ENCODE data around the gene IPO9.
"Not testable (repeated sequence)": the region's sequence is repeated elsewhere in the genome, so short reads cannot be mapped to it uniquely, and the experiment has no call there.

IPO9 gene

GRCh38 chr1:201889090-201889968, 60.4 kb downstream of the IPO9 start:
- DNase-seq (ENCODE audit: low spot score) = no peak

DNA sequence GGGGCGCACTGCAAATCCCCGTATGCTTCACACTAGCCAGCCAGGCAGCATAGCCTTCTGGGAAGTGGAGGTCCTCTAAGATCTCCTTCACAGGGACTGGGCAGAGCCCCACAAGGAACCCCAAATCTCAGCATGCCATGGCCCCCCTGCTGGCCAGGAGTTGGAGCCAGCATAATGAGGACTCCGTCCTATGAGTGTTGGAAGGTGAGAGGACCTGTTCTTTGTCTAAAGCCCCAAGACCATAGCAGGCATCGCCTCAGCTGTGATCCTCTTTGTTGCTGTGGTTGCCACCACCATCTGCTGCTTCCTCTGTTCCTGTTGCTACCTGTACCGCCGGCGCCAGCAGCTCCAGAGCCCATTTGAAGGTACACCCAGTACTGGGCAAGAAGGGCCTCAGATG, 61.3 kb downstream of the IPO9 start:
- no peak for DNase-seq (ENCODE audit: low spot score)

GRCh38 chr1:201890806-201891450, 62.0 kb downstream of the IPO9 start:
- no peak for DNase-seq (ENCODE audit: low spot score)

- DNase-seq (ENCODE audit: low spot score) = no peak
Measured at GRCh38 chr1:201891451-201892045, 62.6 kb downstream of the IPO9 start.

DNA sequence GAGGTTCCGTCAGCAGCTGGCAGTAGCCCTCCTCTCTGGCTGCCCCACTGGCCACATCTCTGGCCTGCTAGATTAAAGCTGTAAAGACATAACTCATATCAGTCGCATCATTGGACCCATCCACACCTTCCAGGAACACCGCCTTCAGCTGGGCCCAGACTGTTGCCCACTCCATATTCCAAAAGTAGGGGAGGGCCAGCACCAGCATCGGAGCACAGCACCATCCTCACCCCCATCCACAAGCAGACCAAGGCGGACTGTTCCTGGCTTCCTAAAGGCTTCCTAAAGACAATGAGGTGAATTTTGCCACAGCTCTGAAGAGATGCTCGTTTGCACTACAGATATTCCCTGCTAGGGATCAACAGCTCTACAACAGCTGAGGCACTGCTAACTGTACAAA, 63.3 kb downstream of the IPO9 start:
- DNase-seq (ENCODE audit: low spot score) = no peak

DNA sequence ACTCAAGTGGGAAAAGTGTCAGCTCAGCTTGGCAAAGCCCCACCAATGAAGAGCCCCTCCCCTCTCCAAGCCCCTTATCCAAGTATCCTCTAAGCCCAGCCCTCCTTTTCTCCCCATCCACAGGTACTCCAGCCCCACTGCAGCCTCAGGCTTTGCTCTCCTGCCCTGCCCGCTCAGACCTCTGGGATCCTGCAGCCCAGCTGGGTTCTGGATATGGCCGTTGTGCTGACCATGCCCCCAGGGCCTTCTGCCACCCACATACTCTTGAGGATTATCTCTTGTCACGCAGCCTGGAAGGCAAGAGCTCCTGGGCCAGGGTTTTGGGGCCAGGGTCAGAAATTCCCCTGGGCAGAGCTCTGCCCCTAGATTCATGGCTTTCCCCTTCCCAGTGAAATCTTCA, 64.5 kb downstream of the IPO9 start:
- no peak for DNase-seq (ENCODE audit: low spot score)

- DNase-seq (ENCODE audit: low spot score) = no peak
Measured at GRCh38 chr1:201894343-201895119, 65.6 kb downstream of the IPO9 start.

DNA sequence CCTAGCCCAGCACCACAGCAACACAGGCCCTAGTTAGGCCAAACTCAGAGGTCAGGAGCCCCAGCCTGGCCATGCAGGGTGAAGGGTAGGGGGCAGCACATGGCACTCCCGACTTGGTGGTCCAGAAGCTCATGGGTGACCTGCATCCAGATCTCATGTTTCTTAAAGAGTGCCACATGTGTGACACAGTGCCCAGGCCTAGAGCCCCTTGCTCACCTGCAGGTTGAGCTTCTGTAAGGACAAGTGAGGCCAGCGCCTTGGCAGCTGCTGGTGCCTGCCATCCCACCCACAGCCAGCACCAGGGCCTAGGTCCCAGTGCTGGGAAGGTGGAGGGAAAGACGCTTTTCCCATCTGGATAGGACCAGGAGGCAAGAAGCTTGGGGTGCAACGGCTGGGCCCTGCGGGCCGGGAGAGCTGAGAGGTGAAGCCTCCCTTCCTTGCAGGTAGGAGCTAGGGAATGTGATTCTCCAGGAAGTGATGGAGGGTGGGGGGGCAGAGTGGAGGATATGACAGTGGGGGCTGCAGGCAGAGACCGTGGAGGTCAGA, 66.2 kb downstream of the IPO9 start:
- no peak for DNase-seq (ENCODE audit: low spot score)

GRCh38 chr1:201895913-201896807, 67.2 kb downstream of the IPO9 start:
- peak; percentile 86 for DNase-seq (ENCODE audit: low spot score)

- no peak for DNase-seq (ENCODE audit: low spot score)
Measured at GRCh38 chr1:201896951-201897391, 68.0 kb downstream of the IPO9 start.

DNA sequence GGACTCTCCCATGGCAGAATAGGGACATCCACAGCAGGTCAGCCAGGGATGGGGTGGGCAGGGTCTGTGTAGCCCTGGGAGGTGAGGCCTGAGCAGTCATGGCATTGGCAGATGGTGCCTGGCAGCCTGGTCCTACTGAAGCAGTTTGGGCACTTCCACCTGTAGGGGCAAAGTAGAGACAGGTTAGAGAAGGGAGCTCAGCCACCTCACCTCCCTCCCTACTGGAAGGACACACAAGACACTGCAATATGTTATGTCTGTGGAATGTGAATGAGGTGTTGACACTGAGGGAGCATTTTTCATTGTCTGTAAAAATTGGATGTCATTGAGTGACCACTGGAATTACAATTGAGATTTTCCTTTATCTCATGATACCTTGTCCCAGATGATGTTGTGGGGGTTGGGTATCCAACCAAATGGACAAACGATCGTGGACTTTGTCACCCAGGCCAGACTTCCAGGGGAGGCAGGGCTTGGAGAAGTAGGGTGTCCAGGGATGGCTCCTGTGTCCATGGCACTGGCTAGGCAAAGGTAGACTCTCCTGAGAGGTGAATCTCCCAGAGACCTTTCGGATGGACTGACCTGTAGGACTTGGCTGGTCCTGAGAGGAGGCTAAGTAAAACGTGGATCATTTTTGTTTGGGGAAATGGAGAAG, 69.4 kb downstream of the IPO9 start:
- no peak for DNase-seq (ENCODE audit: low spot score)

GRCh38 chr1:201898992-201899391, 70.0 kb downstream of the IPO9 start:
- DNase-seq (ENCODE audit: low spot score) = no peak

DNA sequence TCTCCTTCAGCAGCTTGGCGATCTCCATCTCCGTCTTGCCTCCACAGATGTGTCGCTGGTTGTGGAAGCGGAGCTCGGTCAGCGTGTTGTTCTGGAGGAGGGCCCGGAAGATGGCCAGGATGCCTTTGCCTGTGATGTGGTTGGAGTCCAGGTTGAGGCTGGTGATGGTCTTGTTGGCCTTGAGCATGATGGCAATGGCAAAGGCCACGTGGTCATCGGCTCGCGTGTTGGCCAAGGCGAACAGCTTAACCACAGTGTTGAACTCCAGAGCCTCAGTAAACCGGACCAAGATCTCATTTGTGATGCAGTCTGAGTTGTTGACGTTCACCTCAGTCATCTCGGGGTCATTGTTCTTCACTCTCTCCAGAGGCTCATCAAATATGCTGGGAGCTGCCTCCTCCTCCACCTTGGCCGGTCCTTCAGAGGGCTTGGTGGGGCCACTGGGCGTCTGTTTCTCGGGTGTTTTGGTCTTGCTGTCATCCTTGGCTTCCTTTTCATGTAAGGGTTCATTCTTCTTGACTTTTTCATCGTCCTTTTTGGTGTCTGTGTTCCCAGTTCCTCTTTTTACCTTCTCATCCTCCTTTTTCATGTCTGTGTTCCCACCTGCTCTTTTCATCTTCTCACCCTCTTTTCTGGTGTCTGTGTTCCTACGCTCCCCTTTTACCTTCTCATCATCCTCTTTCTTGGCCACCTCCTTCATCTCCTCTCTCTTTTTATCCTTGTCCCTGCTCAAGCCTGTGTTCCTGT, 70.9 kb downstream of the IPO9 start:
- no peak for DNase-seq (ENCODE audit: low spot score)

DNA sequence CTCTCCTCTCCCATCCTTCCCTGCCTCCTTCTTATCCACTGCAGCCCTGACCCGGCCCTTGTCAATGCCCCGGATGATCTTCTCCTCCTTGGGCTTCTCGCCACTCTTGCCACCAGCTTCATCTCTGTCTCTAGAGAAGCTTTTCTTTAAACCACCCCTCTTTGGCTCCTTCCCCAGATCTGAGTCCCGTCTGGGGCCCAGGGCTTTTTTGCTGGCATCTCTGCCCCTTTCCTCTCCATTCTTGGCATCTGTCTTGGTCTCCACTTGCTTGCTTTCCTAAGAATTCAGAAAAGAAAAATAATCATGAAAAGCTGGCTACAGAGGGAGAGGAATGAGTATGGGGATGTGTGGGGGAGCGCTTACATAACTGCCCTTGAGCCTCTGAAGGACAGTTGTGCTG, 71.5 kb downstream of the IPO9 start:
- DNase-seq (ENCODE audit: low spot score) = no peak

- DNase-seq (ENCODE audit: low spot score) = not testable (repeated sequence)
Measured at GRCh38 chr1:201901036-201901435, 72.1 kb downstream of the IPO9 start.

- no peak for DNase-seq (ENCODE audit: low spot score)
Measured at GRCh38 chr1:201902198-201902597, 73.2 kb downstream of the IPO9 start.

- no peak for DNase-seq (ENCODE audit: low spot score)
Measured at GRCh38 chr1:201903135-201903534, 74.2 kb downstream of the IPO9 start.

DNA sequence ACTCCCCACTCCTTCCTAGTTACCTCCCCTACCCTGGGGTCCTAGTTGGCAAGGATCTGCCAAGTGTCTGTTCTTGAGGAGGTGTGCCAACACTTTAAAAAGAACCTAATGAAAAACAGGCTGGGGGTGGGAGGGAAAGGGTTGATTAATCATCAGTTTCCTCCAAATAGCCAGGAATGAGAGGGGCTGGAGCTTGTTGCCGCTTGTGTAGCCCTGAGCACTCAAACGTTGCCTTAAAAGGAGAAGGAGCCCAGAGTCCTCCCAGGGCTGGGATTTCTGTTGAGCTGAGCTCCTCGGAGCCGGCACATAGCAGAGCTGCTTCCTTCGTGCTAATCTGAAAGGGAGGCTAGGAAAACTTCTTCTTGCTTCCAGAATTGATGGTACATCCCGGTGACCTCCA, 75.6 kb downstream of the IPO9 start:
- no peak for DNase-seq (ENCODE audit: low spot score)

DNA sequence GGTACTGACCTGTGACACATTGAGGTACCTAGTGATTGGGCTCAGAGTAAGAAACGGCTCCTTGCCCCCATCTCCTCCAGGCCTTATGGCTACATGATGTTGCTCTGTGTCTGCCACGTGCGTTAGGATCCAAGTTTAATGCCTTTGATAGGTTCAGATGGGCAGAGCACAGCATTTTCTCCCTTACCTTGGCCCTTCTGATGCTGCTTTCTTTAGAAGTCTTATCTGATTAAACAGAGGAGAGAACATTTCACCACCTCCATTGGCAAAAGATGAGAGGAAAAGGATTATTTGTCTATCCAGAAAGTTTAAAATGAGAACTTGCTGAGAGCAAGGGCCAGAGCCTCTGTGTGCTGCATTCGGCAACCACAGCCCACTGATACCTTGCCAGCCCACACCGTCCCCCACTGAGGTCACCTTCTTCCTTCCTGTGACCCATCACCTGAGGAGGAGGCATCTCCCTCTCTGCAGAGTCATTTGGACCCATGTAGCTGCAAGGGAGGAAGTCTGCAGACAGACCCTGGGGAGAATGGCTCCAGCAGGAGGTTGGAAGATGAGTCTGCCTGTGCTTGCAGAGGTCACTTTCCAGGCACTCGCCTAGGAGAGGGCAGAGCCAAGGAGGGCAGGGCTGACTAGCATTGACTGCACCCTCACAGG, 76.4 kb downstream of the IPO9 start:
- DNase-seq (ENCODE audit: low spot score) = no peak

Data from HuH-7.5 (cell line).